SK-N-MC (cell line): ENCODE measurements around the gene CAMKMT.

Experiments used
- EZH2 ChIP-seq: fragments of 200-600 bp; sonication (generic); IDR thresholded peaks from one replicate; pipeline ENCODE4 v1.6.1; 2017; ENCODE audit warnings: antibody characterized with exemption
- POLR2AphosphoS5 ChIP-seq: IDR thresholded peaks from 2 replicates; pipeline ENCODE4 v1.6.1; 2012; ENCODE audit warnings: mild to moderate bottlenecking, low read depth, low read length, borderline replicate concordance

DNA sequence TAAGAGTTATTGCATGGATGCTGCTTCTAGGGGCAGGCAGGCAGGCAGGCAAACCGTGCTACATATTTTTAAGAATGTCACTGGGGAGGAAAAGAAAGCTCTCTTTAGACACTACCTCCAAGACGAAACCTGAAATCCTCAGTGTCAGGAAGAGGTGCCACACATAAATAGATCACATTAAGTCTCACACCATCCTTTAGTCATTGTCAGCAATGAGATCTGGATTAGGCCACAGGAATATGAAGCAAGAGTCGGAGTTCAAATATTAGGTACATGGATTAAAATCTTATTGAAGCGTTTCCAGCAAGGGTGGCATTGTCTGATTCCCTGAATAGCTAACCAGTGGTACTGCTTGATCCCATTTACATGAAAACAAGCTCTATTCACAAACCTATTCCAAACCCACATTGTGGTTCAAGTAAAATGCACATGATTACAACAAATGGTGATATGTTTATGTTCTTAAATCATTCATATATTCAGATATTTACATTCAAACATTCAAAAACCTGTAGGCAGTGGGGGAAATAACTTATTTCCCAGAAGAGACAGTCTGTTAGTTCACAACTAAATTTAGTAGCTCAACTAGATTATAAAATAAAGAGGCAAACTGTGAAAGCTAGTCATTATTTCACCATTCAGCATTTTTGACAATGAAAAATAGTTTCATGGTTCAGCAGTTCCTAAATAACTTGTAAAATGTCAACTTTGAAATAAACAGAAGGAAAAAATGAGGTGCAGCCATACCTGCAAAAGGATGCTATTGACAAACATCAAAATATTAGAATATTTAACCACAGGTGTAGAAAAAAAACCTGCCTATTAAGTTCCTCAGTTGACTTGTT is 384.4 kb downstream of the CAMKMT start:
- no peak for TF ChIP-seq POLR2AphosphoS5
- TF ChIP-seq EZH2: no peak
